Thyroid gland (tissue), 4 donors: Measurements from ENCODE around the gene CCDC50.

Source experiments
- CTCF ChIP-seq, 6 experiments: fragments of 200-600 bp in 3 of 6; fragments of 450-650 bp in 3 of 6; sonication (generic) in 3 of 6; IDR thresholded peaks; one replicate each; pipeline ENCODE4 v1.5.1; 2016 to 2019; ENCODE audit warnings: antibody characterized with exemption in 6 of 6, mild to moderate bottlenecking in 2 of 6, inconsistent platforms in 1 of 6, moderate library complexity in 1 of 6
- POLR2A ChIP-seq, 2 donors: fragments of 450-650 bp; IDR thresholded peaks; one replicate each; pipeline ENCODE4 v1.6.1; 2017; ENCODE audit warnings: antibody characterized with exemption in 2 of 2, mild to moderate bottlenecking in 2 of 2, moderate library complexity in 1 of 2

GRCh38 chr3:191296041-191296541 is 33.1 kb upstream of the CCDC50 start:
- no peak for TF ChIP-seq POLR2A (IDR thresholded peaks at IDR 0.05)
- no peak for TF ChIP-seq CTCF (IDR thresholded peaks at IDR 0.05)
